ENCODE measurements around the gene DEFB112.
A peak's percentile ranks its signal among the peaks of the same experiment; 100 is the strongest.

- TF ChIP-seq CTCF (conservative IDR thresholded peaks at IDR 0.05) (peak; percentile 66), ZFX (IDR thresholded peaks at IDR 0.05) (no peak)
Measured at GRCh38 chr6:50030777-50031562, 18.8 kb downstream of the DEFB112 start.

All from C4-2B (cell line).